Stimulated activated CD8-positive, alpha-beta memory T cell treated with anti-CD3 and anti-CD28 coated beads, Interleukin-7, amount 100 ng/mL, for 24 hours (primary cell): ENCODE data around the gene PODXL.
A peak's percentile ranks its signal among the peaks of the same experiment; 100 is the strongest.
"Not testable (repeated sequence)": the region's sequence is repeated elsewhere in the genome, so short reads cannot be mapped to it uniquely, and the experiment has no call there.

Experiments
- DNase-seq: peaks from one replicate; pipeline ENCODE4 v3.0.0-alpha.2; 2020; ENCODE audit warnings: low read depth

The PODXL gene

DNA sequence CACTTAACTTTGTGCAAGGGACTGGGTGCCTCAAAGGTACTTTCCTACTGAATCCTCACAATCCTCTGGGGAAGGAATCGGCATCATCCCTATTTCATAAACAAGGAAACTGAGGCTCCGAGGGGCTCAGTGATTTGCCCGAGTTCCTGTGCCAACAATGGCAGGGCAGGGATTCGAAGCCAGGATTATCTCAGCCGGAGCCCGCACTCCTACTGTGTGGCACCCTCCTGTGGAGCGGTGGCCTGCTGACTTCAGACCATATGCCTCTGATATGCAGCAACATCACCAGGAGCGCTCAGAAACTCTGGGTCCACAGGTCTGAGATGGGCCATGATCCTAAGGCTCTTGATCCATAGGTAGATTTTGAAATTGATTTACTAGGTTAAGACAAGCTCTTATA, 46.6 kb downstream of the PODXL start:
- DNase-seq, result no peak

DNA sequence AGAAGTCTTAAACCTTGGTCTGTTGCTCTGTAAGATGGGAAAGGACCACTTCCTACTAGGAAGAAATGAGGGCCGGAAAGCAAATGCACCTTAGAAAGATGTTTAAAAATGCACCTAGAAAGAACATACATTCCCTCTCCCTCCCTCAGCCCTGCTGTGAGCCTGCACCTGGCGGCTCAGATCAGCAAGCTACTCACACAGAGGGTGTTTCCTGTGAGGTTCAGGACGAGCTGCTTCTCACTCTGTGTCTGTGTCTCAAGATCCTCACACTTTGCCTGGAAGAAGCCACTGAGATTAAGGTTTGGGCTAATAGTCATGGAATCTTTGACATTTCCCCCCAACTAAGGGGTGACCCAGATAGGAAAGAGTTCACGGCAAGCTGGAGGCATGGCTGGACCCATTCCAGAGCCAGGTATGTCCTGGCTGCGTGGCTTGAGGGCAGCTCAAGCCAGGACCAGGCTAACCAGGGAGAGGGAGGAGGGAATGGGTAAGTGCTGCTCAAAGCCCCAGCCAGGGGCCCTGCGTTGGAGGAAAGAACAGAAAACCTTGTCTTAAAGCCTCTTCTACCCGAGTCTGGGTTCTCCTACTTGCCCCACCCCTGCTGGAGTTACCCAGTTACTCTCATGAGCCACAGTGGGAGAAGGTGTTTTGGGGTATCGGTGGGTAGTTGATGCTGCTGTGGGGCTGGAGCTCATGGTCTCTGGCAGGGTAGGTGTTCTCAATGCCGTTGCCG, 47.5 kb downstream of the PODXL start:
- DNase-seq, result no peak

DNA sequence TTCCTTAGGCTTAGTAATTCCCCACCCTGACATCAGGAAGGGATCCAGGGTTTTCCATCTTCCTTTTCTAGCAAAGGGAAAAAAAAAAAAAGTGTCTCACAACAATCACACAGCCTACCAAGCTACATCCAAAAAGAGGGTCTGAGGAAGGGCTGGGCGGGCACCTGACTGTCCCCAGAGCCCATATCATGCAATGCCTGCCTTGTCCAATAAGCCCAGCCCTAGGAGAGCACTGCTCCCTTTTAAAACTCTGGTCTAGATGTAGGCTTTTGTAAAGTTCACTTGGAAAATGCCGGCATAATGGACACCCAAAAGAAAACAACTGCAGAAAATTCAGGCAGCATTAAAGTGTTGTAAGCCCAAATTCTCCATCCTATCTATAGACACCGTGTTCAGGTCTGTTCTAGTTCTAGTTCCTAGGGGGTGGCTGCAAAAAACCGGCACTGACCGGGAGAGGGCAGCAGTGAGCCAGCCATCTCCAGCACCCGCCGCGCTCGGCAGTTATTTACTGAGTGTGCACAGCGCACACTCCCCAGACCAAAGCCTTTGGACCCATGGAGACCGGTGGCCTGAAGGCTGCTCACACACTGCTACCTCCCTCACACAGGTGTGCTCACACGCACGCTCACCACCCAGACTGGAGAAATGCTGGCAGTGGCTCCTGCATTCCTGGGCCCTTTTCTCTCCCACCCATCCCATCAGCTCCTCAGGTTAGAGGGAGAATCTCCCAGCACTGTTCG, 48.7 kb downstream of the PODXL start:
- DNase-seq, result peak; percentile 68

DNA sequence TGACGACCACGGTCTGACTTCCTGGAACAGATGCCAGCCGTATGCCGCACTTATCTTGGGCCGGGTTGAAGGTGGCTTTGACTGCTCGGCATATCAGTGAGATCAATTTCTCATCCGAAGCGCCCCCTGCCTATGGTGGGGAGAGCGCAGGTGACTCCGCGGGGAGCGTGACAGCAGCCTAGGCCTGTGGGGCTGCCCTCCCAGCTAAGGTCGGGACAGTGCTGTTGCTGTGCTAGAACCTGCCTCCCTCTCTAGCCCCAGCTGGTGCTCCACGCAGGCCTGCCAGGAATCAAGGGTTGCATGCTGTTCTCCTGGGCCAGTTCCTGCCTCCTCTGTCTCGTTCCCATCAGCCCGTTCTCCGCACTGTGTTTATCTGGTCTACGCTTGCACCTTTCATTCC, 49.8 kb downstream of the PODXL start:
- DNase-seq, result no peak

DNA sequence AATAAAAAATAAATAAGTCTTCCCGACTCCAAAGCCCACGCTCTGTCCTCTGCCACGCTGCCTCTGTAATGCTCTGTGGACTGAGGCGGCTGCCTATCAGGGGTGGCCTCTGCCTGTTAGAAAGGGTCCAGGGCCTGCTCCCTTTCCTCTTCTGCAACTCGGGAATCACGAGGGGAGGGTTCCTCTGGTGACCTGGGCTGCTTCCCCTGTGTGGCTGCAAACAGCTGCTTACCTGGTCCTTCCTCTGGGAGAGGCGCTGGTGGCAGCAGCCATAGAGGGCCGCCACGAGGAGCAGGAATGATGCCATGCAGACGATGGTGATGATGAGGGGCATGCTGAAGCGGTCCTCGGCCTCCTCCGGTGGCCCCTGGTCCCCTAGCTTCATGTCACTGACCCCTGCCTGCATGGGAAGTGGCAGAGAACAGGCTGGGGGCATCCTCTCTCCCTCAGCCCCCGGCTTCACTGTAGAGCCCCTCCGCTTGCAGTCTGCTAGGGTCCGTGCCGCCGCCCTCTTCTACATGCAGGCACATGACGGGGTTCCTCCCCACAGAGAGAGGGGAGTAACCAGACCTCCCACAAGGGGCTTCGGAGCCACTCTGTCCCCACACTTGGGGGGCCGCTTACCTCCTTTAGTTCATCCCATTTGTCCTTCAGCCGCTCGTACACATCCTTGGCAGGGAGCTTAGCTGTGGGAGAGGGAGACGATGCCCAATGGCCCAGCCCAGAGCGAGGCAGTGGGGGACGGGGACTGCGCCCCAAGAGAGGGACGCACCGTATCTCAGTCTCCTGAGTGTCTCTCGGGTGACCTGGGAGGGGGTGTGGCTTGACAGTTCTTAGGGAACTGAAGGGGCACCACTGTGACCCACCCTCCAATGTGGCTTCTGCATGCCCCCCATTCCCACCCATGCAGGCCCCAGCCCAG, 50.5 kb downstream of the PODXL start:
- no peak for DNase-seq

DNA sequence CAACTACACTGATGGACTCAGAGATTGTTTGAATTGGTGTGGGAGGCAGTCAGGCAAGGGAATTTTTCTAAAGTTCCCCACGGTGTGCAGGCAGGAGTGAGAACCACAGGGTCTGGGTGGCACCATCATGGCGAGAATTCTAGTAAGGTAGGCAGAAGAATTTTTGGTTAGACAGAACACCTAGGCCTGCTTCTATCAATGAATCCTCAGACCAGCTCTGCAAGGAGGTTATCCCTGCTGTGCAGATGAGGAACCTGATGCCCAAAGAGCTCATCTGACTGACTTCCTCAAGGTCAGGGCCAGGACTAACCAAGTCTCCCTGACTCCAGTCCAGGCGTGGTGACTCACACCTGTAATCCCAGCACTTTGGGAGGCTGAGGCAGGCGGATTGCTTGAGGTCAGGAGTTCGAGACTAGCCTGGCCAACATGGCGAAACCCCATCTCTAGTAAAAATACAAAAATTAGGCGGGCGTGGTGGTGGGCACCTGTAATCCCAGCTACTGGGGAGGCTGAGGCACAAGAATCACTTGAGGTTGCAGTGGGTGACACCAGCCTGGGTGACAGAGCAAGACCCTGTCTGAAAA, 51.3 kb downstream of the PODXL start:
- DNase-seq, result not testable (repeated sequence)

DNA sequence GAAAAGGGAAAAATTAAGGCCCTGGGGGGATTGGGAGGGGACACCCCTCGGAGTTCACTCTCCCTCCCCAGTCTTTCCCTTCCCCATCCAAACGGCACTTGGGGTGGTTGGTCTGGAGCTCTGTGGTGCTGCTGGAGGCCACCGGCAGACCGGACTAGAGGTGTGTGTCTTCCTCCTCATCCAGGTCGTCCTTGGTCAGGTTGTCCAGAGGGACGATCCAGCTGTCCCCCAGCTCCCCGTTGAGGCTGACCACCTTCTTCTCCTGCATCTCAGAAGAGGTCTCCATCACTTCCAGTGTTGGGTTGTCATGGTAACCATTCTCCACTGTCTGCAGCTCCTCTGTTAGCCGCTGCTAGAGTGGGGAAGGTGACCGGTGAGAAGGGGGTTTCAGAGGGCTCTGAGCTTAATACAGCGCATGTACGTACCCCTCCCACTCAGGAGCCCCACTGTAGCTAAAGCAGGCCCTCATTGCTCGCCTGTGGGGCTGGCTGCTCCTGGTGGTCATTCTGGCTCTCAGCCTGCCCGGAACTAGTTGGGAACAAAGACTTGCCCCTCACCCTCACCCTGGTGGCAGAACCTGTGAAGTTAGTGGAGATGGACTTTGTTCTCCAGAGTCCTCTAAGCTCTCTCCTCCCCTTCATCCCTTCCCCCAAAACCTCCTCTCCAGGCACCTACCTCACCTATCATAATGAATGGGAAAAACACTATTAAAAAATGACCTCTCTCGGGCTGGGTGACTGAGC, 52.1 kb downstream of the PODXL start:
- DNase-seq, result no peak

DNA sequence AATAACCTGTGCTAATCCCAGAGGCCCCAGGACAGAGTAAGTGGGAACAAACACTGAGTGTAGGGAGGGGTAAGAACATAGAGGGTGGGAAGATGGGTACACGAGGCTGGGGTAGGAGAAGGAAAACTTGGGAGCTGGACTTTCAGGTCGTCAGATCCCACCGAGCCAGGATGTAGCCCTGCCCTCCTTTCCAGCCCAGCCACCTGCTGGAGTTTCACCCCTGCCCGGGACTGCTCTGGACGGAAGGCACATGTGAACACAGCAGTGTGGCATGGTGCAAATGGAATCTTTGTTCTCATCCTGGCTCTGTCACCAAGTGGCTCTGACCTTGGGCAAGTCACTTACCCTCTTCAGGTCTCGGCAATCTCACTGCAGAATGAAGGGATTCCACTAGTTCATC, 52.8 kb downstream of the PODXL start:
- no peak for DNase-seq

DNA sequence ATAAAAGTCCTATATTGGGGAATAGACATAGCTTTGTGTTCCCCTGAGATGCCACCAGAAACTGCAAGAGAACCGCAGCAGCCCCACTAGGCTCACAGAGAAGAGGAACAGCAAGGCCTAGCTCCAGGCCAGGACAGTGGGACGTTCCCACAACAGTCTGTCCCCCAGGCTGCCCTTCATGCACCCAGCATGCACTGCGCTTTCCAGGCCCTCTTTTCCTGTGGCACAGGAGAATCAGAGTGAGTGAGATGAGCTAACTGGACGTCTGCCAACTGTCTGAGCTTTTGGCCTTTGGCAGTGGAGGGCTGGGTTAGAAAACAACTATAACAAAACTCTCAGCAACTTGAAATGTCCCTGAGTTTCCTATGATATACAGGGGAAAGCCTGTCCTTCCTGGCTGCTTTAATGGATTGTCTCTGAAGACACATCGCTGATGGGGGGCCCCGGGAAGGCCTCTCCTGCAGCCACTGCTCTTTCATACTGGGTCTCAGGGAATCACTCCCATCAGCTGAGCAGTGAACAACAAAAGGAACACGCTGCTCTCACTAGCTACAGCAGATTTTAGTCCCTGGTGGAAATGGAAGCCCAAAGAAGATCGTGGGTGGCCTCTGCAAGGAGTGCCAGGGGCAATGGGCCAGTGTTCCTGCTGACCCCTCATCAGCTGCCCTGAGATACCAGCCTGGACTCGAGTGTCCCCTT, 53.5 kb downstream of the PODXL start:
- DNase-seq, result no peak

DNA sequence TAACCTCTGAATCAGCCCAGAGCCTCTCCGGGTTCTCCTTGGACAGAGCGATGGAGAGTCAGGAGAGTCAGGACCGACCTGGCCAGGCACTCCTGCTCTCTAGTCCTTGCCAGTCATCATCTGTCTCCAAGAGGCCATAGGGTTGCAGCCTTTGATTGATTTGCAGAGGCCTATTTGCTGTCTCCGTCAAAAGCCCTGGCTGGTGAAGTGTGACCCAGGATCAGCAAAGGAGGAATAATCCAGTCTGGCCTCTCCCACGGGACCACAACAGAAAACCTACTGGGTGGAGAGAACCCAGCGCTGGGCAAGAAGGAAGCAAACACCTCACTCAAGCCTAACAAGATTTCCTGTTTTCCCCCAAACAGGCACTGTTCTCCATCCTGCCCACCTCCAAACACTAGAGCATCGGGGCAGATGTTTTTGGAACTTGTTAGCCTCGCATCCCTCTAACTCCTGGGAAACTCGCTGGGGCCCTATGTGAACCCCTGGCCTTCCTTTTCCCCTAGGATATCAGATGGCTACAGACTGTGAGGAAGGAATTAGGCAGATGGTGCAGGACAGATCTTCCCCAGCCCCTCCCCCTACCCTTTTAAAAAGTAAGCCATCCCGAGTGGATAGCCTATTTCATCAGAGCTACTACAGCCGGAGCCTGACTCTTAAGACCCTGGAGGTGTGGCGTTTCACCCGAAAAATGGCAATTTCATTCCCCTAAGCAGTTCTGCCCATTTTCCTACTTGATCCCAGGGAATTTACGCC, 54.3 kb downstream of the PODXL start:
- no peak for DNase-seq

DNA sequence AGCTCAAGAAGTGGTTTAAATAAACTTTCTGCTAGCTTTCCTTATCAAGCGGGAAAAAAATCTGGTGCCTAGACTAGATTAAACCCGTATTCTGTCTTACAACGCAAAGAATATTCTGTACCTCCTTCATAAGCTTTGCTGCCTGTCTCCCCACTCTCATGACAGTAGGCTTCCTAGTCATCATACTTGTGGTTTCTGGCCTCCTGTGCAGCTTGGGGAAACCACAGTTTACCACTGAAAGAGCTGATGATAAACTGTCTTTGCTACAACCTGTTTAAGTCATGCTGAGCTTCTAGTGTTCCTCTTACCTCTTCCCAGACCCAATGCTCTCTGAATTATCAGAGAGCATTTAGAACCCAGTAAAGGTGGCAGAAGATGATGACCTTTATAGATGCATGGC, 55.0 kb downstream of the PODXL start:
- DNase-seq, result peak; percentile 18

DNA sequence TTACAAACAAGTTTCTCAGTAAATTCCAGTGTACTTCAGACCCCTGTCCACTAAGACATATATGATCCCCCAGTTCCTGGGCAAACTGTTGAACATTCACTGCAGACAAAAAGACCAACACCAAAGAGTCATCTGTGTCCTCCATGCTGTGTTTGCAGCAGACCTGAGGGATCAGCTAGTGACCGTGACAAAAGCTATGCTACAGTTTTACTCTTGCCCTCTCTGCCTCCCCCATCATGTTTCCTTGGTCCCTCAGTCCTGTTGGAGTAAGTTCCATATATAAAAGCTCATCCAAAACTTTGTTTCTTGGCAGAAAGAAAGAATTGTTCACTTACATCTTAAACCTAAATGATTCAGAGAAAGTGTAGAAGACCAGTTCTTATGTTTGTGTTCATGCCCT, 56.1 kb downstream of the PODXL start:
- DNase-seq, result no peak

DNA sequence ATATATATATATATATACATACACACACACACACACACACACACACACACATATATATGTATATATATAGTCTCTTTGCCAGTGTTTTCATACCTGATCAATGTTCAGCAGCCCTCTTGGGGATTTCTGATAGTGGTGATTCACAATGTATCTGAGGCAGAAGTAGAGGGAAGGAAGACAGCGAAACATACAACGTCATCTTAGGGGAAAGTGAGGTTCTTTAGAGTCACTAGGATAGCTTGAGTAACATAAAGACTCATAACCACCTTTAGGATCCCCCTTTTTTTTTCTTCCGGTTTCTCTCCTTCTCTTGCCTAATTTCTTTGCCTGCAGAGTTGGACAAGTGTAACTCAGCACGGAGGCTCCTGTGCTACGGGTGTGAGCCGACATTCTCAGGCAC, 56.6 kb downstream of the PODXL start:
- no peak for DNase-seq

DNA sequence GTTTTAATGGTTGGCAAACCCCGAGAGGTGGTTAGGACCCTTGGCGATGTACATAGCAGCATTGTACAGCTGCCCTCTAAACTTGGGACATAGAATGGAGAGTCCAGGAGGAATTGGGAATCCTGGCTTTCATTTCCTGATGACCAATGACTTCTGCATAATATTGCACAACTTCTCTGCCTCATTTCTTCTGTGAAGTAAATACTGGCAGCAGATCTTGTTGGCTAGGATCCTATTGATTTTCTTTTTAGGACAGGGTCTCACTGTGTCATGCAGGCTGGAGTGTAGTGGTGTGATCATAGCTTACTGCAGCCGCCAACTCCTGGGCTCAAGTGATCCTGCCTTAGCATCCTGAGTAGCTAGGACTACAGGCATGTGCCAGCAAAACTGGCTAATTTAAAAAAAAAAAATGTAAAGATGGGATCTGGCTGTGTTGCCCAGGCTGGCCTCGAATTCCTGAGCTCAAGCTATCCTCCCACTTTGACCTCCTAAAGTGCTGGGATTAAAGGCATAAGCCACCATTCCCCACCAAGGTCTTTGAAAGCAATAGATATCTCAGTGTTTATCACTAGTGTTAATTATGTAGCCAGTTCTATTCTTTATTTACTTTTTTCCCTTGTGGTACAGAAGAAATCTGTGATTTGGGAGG, 58.1 kb downstream of the PODXL start:
- no peak for DNase-seq

DNA sequence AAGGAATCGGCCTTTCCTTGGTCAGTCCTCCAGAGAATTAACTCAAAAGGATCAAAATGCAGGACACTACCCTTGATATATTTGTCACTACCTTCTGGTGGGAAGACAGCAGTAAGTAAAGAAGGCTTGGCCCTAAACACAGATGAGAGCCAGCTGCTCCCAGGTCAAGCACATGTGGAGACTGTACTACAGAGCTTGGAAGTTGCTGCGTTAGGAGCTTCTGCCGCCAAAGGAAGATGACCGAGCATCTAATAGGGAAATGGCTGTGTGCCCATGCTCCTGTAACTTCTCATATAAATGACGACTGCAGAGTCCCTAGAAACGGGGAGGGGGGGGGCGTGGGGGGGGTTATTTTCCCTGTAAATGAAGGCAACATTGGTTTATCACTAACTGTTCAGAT, 59.0 kb downstream of the PODXL start:
- no peak for DNase-seq

DNA sequence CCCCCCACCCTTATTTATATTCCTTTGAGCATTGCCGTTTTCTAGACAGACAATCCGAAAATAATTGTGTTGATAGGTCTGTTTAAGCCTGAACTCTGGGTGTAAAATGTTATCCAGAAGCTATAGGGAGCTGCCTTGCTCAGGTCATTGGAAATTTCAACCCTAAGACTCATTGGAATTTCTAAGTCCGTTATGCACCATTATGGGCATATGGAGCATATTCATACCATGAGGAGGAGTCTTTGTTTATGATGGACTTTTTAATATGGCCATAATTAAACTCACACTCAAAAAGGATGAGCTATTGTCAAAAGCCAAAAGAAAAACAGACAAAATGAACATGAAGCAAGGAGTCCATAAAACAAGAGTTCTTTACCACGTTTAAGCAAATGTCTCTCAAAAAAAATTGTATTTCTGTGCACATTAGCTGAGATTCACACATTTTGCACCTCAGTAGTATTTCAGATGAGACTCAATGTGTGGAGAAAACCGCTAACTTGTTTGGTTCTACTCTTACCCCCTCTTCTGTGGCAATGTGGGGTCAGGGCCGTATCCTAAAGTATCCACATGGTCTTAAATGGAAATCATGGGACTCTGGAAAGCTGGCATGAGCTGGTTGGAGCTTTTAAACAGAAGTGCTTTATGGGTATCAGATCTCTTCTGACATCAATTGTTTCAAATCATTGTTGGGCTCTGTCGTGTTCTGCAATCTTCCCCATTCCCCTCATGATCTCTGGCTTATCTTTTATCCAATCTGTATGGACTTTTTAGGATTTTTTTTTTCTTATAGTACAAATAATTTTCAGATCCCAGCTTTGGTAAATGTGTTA, 60.5 kb downstream of the PODXL start:
- DNase-seq, result no peak

DNA sequence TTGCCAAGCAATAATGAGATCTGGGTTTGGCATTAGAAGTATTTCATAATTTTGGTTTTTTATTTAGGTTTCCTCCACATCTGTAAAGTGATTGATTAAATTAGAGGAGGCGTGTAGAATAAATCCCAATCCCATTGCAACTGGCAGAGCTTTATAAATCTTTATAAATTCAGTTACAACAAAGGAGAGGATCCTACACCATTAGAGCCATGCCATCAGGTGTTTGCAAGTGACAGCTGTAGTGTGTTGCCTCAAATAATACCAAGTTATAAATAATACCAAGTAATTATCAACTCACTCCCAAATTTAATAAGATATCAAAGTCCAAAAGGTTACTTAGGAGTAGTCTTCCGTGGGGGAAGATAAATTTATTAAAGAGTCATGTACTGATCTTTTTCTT, 62.2 kb downstream of the PODXL start:
- DNase-seq, result no peak

DNA sequence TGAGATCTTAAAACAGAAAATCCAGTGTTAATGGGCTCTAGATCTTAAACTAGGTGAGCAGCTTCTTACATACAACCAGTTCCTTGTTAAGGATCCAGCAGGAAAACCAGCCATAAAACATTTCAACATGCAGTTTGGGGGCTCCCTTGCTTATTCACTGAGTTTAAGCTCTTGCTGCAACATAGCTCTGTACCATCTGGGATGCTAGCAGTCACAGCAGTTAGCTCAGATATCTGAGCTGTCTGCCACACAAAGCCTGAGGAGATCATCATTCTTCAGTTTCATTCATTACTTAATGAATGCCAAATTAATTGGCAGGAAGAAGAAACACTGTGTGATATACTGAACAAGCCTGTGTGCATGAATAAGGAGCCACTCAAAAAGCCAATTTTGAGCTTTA, 62.8 kb downstream of the PODXL start:
- no peak for DNase-seq

DNA sequence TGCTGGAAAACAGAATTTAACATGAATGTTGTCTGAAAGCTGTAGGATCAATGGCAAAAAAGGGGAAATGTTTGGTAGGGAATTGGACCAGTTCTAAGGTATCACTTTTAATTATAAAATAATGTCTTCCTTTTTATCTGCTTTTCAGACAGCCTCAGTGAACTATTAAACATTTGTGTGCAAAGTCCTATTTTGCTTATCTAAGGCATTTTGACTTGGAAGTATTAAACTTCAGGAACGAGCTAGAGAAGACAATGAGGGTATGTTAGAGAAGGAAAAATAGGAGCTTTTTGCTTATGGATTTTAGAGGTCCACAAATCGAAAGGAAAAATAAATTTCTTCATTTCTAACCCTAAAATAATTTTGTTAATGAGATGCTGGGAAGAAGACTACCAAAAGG, 63.3 kb downstream of the PODXL start:
- no peak for DNase-seq
